ENCODE results near the gene PMS2.
"Not testable (repeated sequence)": the region's sequence is repeated elsewhere in the genome, so short reads cannot be mapped to it uniquely, and the experiment has no call there.

PMS2 gene, protein sequence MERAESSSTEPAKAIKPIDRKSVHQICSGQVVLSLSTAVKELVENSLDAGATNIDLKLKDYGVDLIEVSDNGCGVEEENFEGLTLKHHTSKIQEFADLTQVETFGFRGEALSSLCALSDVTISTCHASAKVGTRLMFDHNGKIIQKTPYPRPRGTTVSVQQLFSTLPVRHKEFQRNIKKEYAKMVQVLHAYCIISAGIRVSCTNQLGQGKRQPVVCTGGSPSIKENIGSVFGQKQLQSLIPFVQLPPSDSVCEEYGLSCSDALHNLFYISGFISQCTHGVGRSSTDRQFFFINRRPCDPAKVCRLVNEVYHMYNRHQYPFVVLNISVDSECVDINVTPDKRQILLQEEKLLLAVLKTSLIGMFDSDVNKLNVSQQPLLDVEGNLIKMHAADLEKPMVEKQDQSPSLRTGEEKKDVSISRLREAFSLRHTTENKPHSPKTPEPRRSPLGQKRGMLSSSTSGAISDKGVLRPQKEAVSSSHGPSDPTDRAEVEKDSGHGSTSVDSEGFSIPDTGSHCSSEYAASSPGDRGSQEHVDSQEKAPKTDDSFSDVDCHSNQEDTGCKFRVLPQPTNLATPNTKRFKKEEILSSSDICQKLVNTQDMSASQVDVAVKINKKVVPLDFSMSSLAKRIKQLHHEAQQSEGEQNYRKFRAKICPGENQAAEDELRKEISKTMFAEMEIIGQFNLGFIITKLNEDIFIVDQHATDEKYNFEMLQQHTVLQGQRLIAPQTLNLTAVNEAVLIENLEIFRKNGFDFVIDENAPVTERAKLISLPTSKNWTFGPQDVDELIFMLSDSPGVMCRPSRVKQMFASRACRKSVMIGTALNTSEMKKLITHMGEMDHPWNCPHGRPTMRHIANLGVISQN

DNA sequence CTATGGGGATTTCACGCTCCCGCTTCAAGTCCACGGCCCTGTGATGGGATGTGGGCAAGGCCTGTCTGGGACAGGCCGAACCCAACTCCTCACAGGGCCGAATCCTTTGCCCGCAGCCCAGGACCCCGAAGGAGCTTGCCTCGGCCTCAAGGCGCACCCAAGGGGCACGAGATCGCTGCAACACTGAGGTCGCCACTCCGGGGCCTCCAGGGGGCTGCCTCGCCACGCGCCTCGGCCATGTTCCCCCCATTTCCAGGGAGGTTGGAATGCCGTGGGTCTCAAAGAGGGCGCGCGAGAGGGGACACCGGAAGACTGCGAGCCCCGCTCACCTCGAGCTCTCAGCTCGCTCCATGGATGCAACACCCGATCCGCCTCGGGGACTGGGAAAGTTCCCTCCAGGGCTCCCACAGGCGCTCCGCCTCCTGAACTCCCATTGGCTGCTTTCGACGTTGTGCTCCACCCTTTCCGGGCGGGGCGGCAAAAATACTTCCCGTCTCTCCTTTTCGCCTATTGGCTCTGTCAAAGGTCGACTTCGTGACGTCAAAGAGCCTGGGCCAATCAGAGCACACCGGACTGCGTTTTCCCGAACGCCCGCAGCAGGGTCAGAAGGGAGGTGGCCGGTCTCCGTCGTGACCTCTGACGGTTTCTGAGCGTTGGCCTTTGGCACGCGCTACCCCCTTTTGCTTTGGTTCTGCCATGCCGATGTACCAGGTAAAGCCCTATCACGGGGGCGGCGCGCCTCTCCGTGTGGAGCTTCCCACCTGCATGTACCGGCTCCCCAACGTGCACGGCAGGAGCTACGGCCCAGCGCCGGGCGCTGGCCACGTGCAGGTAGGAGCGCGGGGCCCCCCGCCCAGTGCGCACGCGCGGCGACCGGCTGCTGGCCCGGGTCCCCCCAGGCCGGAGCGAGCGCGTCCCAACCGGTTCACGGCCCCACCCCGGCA, at the start of gene PMS2, which contains the start of gene AIMP2:
Gene PMS2, minus strand, starts transcription at position 382 of the 944 bp plus-strand sequence. Its CDS starts 30 bp downstream, at position 352.
Gene AIMP2, plus strand, starts transcription at position 605 of the 944 bp plus-strand sequence. Its CDS starts 92 bp downstream, at position 697.
- DNase-seq (ENCODE audit: low read depth in 2 of 2): peak; percentile 95

DNA sequence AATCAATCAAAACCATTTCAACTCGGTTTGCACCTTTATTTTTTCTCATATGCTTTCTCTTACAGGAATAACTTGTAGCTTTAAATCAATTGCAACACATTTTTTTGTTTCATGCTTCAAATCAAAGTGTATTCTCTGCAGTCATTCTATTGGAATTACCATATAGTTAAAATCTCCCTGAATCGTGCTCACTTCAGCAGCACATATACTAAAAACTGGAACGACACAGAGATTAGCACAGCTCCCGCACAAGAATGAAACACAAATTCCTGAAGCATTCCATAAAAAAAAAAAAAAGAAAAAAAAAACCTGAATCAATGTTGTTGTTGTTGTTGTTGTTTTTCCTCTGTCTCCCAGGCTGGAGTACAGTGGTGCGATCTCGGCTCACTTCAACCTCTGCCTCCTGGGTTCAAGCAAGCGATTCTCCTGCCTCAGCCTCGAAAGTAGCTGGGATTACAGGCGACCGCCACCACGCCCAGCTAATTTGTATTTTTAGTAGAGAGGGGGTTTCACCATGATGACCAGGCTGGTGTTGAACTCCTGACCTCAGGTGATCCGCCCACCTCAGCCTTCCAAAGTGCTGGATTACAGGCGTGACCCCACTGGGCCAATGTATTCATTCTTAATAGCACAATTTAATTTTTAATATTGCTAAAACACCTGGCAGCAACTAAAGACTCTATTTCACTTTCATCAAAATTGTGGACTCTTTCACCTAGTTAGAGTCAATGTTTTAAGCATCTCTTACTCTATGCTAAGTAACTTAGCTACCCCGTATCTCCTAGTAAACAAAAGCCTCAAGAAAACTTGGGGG, 48.7 kb upstream of the PMS2 start:
- DNase-seq (ENCODE audit: low read depth in 2 of 2): no peak

DNA sequence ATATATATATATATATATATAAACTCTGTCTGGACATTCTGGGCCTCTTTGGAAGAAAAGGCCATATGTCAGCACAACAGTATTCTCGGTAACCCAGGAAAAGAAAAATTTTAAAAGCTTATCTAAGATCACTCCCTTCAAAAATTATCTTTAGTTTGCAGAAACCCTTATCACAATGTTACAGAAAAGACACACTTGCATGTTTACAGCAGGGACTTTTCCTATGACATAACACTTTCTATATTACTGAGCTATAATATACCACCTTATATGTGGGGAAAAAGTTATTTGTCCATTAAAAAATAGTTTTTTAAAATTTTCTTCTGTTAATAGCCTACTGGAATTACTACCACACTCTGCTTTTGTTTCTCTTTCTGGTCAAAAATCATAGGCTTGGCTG, 47.8 kb upstream of the PMS2 start:
- no peak for DNase-seq (ENCODE audit: low read depth in 2 of 2)

DNA sequence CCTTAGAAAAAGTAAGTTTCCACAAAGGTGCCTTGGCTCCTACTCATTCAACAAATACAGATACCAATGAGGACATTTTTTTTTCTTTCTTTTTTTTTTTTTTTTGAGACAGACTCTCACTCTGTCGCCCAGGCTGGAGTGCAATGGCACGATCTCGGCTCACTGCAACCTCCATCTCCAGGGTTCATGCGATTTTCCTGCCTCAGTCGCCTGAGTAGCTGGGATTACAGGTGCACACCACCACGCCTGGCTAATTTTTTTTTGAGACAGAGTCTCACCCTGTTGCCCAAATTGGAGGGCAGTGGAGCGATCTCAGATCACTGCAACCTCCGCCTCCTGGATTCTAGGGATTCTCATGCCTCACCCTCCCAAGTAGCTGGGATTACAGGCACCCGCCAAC, 42.3 kb upstream of the PMS2 start:
- not testable (repeated sequence) for DNase-seq (ENCODE audit: low read depth in 2 of 2)

DNA sequence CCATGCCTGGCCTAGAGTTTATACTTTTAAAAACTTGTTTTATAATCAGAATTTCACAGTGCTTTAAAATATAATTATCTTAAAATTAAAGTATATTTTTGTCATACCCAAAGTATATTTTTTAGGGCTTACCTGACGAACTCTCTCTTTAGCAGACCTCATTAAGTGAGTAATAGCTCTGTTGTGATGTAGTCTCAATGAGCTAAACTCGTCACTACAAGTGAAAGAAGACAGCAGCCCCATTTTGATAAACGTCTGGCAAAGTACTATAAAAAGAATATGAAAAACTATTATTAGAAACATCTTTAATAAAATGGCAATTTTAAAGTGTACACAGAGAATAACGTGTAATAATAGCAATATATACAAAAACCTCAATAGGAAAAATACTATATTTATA, 40.9 kb upstream of the PMS2 start:
- DNase-seq (ENCODE audit: low read depth in 2 of 2): no peak

- DNase-seq (ENCODE audit: low read depth in 2 of 2): no peak
Measured at GRCh38 chr7:6035686-6036085, 26.8 kb upstream of the PMS2 start.

- DNase-seq (ENCODE audit: low read depth in 2 of 2): no peak
Measured at GRCh38 chr7:6035165-6035564, 26.3 kb upstream of the PMS2 start.

DNA sequence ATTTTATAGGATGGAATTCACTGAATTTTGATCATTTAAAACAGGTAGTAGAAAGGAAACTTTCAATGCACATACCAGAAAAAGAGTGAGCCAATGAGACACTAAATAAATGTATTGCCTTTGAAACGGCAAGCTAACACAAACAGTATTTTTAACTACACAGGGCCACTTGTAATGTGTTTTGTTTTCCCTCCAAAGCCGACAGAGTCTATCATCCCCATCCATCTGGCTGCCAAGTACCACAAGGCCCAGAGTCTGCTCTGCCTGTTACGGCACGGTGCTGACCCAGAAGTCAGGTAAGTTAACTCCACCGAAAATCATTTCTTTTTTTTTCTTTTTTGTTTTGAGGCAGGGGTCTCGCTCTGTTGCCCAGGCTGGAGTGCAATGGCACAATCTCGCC, 23.8 kb upstream of the PMS2 start:
- no peak for DNase-seq (ENCODE audit: low read depth in 2 of 2)

DNA sequence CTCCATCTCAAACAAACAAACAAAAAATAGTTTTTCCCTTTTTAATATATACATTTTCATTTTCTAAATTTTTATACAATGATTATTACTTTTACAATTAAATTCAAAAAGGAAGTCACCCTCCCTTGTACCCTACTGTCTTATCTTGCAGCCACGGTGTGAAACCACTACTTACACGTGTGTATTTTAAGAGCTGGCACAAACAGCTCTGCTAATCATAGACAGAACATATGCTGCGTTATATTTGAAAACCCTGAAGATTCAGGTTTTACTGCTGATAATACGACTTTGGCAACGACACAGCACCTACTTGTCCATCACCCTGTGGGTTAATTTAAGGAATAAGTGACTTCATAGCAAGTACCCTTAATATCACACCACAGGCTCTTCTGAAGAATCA, 23.3 kb upstream of the PMS2 start:
- DNase-seq (ENCODE audit: low read depth in 2 of 2): no peak

GRCh38 chr7:6031567-6031966, 22.7 kb upstream of the PMS2 start:
- no peak for DNase-seq (ENCODE audit: low read depth in 2 of 2)

DNA sequence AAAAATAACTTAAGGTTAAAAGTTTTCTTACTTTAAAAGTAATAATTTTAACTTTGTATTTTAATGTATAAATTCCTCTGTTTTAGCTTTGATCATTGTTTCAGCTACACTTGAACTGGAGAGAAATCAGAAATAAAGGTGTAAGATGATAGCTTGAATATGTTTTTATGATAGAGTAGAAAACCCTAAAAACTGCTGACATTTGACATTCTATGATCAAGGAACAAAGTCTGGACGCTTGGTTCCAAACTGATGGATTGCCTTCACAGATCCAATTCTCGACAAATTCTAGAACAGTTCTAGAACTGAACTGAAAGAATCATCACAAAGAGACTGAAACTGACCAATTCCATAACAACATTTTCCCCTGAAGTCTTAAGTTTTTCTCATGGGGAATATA, 22.1 kb upstream of the PMS2 start, which contains the start of gene ANKRD61:
Gene ANKRD61, plus strand, starts transcription at position 389 of the 400 bp plus-strand sequence. Its CDS starts 0 bp downstream, at position 389.
- DNase-seq (ENCODE audit: low read depth in 2 of 2): no peak

DNA sequence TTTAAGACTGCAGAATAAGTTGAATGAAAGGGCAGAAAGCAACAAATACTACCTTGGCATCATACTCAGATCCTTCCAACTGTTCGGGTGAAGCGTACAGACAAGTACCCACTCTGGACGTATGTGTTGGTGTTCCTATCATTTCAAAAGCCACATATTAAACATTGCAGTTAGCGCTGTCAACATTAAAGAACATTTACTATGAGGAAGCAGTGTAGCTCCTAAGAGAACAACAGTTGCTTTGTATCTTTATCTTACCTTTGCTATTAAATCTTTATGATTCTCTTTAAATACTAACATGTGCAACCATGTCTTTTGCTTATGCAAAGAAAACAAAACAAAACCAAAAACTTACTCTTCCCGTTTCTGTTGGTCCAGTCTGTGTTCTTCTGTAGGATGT, 19.7 kb upstream of the PMS2 start:
- no peak for DNase-seq (ENCODE audit: low read depth in 2 of 2)

DNA sequence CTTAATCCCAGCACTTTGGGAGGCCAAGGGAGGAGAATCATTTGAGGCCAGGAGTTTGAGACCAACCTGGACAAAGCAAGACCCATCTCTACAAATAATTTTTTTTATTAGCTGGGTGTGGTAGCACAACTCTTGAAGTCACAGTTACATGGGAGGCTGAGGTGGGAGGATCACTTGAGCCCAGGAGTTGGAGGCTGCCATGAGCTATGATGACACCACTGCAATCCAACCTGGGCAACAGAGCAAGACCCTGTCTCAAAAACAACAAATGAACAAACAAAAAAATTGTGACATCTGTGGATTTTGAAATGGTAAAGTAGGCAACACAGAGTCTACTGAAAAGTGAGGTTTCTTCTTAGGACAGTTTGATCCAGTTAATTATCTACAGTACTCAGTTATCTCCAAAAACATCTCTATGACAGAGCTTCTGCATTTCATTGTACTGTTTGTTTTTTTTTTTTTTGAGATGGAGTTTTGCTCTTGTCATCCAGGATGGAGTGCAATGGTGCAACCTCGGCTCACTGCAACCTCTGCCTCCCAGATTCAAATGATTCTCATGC, 19.0 kb upstream of the PMS2 start:
- DNase-seq (ENCODE audit: low read depth in 2 of 2): no peak

GRCh38 chr7:6026820-6027311, 18.0 kb upstream of the PMS2 start:
- no peak for DNase-seq (ENCODE audit: low read depth in 2 of 2)

DNA sequence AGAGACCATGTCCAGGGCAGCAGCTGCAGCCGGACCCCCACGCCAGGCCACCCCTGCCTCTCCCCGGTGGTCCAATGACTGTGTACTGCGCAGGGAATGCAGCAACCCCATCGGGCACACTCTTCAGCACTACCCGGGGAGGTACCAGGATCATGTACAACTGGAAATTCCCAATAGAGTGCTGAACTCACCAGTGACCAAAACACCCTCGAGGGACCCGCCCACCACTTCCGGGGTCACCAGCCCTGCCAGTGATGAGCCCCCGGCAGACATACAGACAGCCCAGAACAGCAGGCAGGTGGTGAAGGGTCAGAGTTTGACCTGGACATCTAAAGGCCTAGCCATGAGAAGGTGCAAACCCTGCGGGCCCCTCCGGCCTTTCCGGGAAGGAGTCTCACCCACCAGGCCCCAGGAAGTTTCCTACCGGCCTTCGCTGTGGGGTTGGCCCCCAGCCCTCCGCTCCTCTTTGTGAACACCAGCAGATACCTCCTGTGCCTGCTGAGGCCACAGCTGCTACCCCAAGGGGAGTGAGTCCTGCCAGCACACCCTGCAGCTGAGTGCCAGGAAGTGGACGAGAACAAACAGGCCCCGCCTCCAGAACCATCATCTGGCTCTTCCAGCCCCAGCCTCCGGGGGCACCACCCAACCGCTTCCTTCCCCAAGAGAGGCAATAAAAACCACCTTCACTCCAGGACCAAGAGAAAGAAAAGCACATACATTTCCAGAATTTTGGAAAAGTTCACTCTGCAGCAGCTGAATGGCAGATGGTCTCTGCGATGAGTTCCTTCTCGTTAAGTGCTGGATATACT, 17.4 kb upstream of the PMS2 start:
- DNase-seq (ENCODE audit: low read depth in 2 of 2): no peak

- DNase-seq (ENCODE audit: low read depth in 2 of 2): no peak
Measured at GRCh38 chr7:6023974-6024435, 15.2 kb upstream of the PMS2 start.

- no peak for DNase-seq (ENCODE audit: low read depth in 2 of 2)
Measured at GRCh38 chr7:6022707-6023106, 13.9 kb upstream of the PMS2 start.

- DNase-seq (ENCODE audit: low read depth in 2 of 2): no peak
Measured at GRCh38 chr7:6020371-6021286, 11.8 kb upstream of the PMS2 start.
